Neural progenitor cell (in vitro differentiated cells): ENCODE measurements around the gene SUN1. TPM values are rescaled to one million over a fixed set of nuclear protein-coding genes. Genes with fewer than 3 reads are reported as not detected.

Source experiments
- DNase-seq: peaks from one replicate; pipeline ENCODE4 v3.0.0-alpha.2; 2016; ENCODE audit warnings: low spot score
- H2AFZ ChIP-seq: fragments of 200-600 bp; sonication (generic); replicated peaks from 2 replicates; pipeline ENCODE4 v1.6.1; 2016; ENCODE audit warnings: antibody characterized with exemption
- H3F3A ChIP-seq: fragments of 200-600 bp; sonication (generic); 2 replicates; pipeline ENCODE4 v1.6.1; 2016; ENCODE audit warnings: antibody characterized with exemption, low read depth
- H3K27ac ChIP-seq: fragments of 200-600 bp; sonication (generic); 2 replicates; pipeline ENCODE4 v1.5.1; 2016; ENCODE audit warnings: mild to moderate bottlenecking
- H3K27me3 ChIP-seq: fragments of 200-600 bp; sonication (generic); 2 replicates; pipeline ENCODE4 v1.6.1; 2016; ENCODE audit warnings: mild to moderate bottlenecking, moderate library complexity
- H3K36me3 ChIP-seq: fragments of 200-600 bp; sonication (generic); 2 replicates; pipeline ENCODE4 v1.5.1; 2016
- H3K4me1 ChIP-seq: fragments of 200-600 bp; sonication (generic); 2 replicates; pipeline ENCODE4 v1.6.1; 2016; ENCODE audit warnings: mixed run types
- H3K4me2 ChIP-seq: fragments of 200-600 bp; sonication (generic); 2 replicates; pipeline ENCODE4 v1.6.1; 2016
- H3K4me3 ChIP-seq: fragments of 200-600 bp; sonication (generic); 2 replicates; pipeline ENCODE4 v1.5.1; 2016
- H3K79me2 ChIP-seq: fragments of 200-600 bp; sonication (generic); 2 replicates; pipeline ENCODE4 v1.6.1; 2016; ENCODE audit warnings: low read depth
- H3K9ac ChIP-seq: fragments of 200-600 bp; sonication (generic); 2 replicates; pipeline ENCODE4 v1.6.1; 2016
- H3K9me3 ChIP-seq: fragments of 200-600 bp; sonication (generic); 2 replicates; pipeline ENCODE4 v1.5.1; 2016; ENCODE audit warnings: low read depth
- H4K20me1 ChIP-seq: fragments of 200-600 bp; sonication (generic); 2 replicates; pipeline ENCODE4 v1.6.1; 2016; ENCODE audit warnings: low read depth
- H3K27ac Mint-ChIP-seq: 3 replicates; pipeline ENCODE4 v1.8.0; 2021; ENCODE audit warnings: mixed read lengths
- H3K27me3 Mint-ChIP-seq: 2 replicates; pipeline ENCODE4 v1.8.0; 2022; ENCODE audit warnings: low read depth, mild to moderate bottlenecking, inconsistent platforms, moderate library complexity, mixed read lengths; ENCODE audit not compliant: insufficient read depth
- H3K36me3 Mint-ChIP-seq: 3 replicates; pipeline ENCODE4 v1.8.0; 2021; ENCODE audit warnings: mixed read lengths
- H3K4me1 Mint-ChIP-seq: 3 replicates; pipeline ENCODE4 v1.8.0; 2021; ENCODE audit warnings: mixed read lengths
- H3K4me3 Mint-ChIP-seq: 3 replicates; pipeline ENCODE4 v1.8.0; 2021; ENCODE audit warnings: mild to moderate bottlenecking, moderate library complexity, mixed read lengths
- H3K9me3 Mint-ChIP-seq: 3 replicates; pipeline ENCODE4 v1.8.0; 2020; ENCODE audit warnings: mixed read lengths
- EZH2 ChIP-seq: fragments of 200-600 bp; sonication (generic); IDR thresholded peaks from 2 replicates; pipeline ENCODE4 v1.6.1; 2017; ENCODE audit warnings: antibody characterized with exemption, mild to moderate bottlenecking, moderate library complexity
- EZH2phosphoT487 ChIP-seq: fragments of 200-600 bp; sonication (generic); IDR thresholded peaks from 2 replicates; pipeline ENCODE4 v1.6.1; 2017; ENCODE audit warnings: antibody characterized with exemption
- total RNA-seq: library from RNA; depleted of rRNA; stranded (reverse); fragments of >200 nt; gene quantifications from 2 replicates; pipeline ENCODE4 v1.2.3, GENCODE V29; 2015; ENCODE audit warnings: low replicate concordance
- TF ChIP-seq, protein P1 (sequence below): fragments of 200-600 bp; sonication (generic); IDR thresholded peaks from 2 replicates; pipeline ENCODE4 v1.5.1; 2017; ENCODE audit warnings: antibody characterized with exemption, mild to moderate bottlenecking

SUN1 gene
- total RNA-seq, 1 donor from 2014 or later = 104 TPM

GRCh38 chr7:873367-874002, 41.2 kb downstream of the SUN1 start:
- Histone ChIP-seq H3K27me3 (no peaks in the 10 kb centered on the region), H2AFZ (no peak overlapping the region), H3K79me2 (peaks cover 17% of the 10 kb centered on the region), H3K4me1 (peaks cover 7% of the 10 kb centered on the region), H3K36me3 (peaks cover 5% of the 10 kb centered on the region), H3F3A (peaks cover 36% of the 10 kb centered on the region), H3K4me3 (no peak overlapping the region), H4K20me1 (peaks cover 8% of the 10 kb centered on the region), H3K9ac (no peak overlapping the region), H3K4me2 (no peak overlapping the region), H3K27ac (no peak overlapping the region), H3K9me3 (no peaks in the 10 kb centered on the region)
- Mint-ChIP-seq H3K9me3 (no peaks in the 10 kb centered on the region), H3K27ac (no peak overlapping the region), H3K4me1 (peaks cover 12% of the 10 kb centered on the region), H3K4me3 (peak overlapping the region; percentile 70), H3K36me3 (peaks cover 26% of the 10 kb centered on the region), H3K27me3 (peaks cover 2% of the 10 kb centered on the region)
- DNase-seq = peak; percentile 86
- TF ChIP-seq EZH2phosphoT487 (no peak), EZH2 (no peak)
- TF ChIP-seq, protein P1, sequence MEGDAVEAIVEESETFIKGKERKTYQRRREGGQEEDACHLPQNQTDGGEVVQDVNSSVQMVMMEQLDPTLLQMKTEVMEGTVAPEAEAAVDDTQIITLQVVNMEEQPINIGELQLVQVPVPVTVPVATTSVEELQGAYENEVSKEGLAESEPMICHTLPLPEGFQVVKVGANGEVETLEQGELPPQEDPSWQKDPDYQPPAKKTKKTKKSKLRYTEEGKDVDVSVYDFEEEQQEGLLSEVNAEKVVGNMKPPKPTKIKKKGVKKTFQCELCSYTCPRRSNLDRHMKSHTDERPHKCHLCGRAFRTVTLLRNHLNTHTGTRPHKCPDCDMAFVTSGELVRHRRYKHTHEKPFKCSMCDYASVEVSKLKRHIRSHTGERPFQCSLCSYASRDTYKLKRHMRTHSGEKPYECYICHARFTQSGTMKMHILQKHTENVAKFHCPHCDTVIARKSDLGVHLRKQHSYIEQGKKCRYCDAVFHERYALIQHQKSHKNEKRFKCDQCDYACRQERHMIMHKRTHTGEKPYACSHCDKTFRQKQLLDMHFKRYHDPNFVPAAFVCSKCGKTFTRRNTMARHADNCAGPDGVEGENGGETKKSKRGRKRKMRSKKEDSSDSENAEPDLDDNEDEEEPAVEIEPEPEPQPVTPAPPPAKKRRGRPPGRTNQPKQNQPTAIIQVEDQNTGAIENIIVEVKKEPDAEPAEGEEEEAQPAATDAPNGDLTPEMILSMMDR = peak; percentile 88

- Mint-ChIP-seq H3K9me3 (no peaks in the 10 kb centered on the region), H3K27ac (no peak overlapping the region), H3K4me1 (peaks cover 14% of the 10 kb centered on the region), H3K4me3 (no peak overlapping the region), H3K27me3 (peaks cover 2% of the 10 kb centered on the region), H3K36me3 (peaks cover 24% of the 10 kb centered on the region)
- H3K27ac ChIP-seq = no peak overlapping the region
- H3K4me3 ChIP-seq = no peak overlapping the region
- peaks cover 24% of the 10 kb centered on the region for H3K79me2 ChIP-seq
- no peaks in the 10 kb centered on the region for H3K27me3 ChIP-seq
- peaks cover 36% of the 10 kb centered on the region for H3F3A ChIP-seq
- DNase-seq = no peak
- no peaks in the 10 kb centered on the region for H3K9me3 ChIP-seq
- H3K4me2 ChIP-seq = no peak overlapping the region
- no peak overlapping the region for H3K9ac ChIP-seq
- no peak overlapping the region for H2AFZ ChIP-seq
- peaks cover 9% of the 10 kb centered on the region for H3K4me1 ChIP-seq
- H4K20me1 ChIP-seq = peaks cover 15% of the 10 kb centered on the region
- TF ChIP-seq EZH2 = no peak
- TF ChIP-seq EZH2phosphoT487 = no peak
- TF ChIP-seq, protein P1 = no peak
- peaks cover 5% of the 10 kb centered on the region for H3K36me3 ChIP-seq
Measured at GRCh38 chr7:874031-874749, 41.9 kb downstream of the SUN1 start.

GRCh38 chr7:875051-875450, 42.8 kb downstream of the SUN1 start:
- Mint-ChIP-seq H3K4me1 (peaks cover 15% of the 10 kb centered on the region), H3K36me3 (peaks cover 24% of the 10 kb centered on the region), H3K9me3 (no peaks in the 10 kb centered on the region), H3K27me3 (peaks cover 2% of the 10 kb centered on the region), H3K27ac (no peak overlapping the region), H3K4me3 (peak overlapping the region; percentile 38)
- peaks cover 33% of the 10 kb centered on the region for H3K79me2 ChIP-seq
- H3K27me3 ChIP-seq = no peaks in the 10 kb centered on the region
- H3K4me2 ChIP-seq = no peak overlapping the region
- no peaks in the 10 kb centered on the region for H3K9me3 ChIP-seq
- H2AFZ ChIP-seq = no peak overlapping the region
- H3K9ac ChIP-seq = no peak overlapping the region
- peaks cover 9% of the 10 kb centered on the region for H3K4me1 ChIP-seq
- TF ChIP-seq EZH2phosphoT487 (no peak), EZH2 (no peak)
- TF ChIP-seq, protein P1 = no peak
- peaks cover 36% of the 10 kb centered on the region for H3F3A ChIP-seq
- peaks cover 5% of the 10 kb centered on the region for H3K36me3 ChIP-seq
- H3K4me3 ChIP-seq = no peak overlapping the region
- H4K20me1 ChIP-seq = peaks cover 24% of the 10 kb centered on the region
- H3K27ac ChIP-seq = no peak overlapping the region
- DNase-seq = peak; percentile 36
